Endothelial cell (in vitro differentiated cells): ENCODE results near the gene AUNIP. TPM values are rescaled to one million over a fixed set of nuclear protein-coding genes. Genes with fewer than 3 reads are reported as not detected.
A peak's percentile ranks its signal among the peaks of the same experiment; 100 is the strongest.

Experiments used
- DNase-seq: peaks from one replicate; pipeline ENCODE4 v3.0.0; 2021; ENCODE audit warnings: low spot score
- H3K27ac Mint-ChIP-seq: one replicate; pipeline ENCODE4 v1.8.0; 2021; ENCODE audit warnings: mixed read lengths, inconsistent platforms; ENCODE audit not compliant: unreplicated experiment
- H3K27me3 Mint-ChIP-seq: one replicate; pipeline ENCODE4 v1.8.0; 2021; ENCODE audit warnings: mild to moderate bottlenecking, moderate library complexity, mixed read lengths, inconsistent platforms; ENCODE audit not compliant: unreplicated experiment
- H3K36me3 Mint-ChIP-seq: one replicate; pipeline ENCODE4 v1.8.0; 2021; ENCODE audit warnings: mild to moderate bottlenecking, low read depth, mixed read lengths, inconsistent platforms; ENCODE audit not compliant: unreplicated experiment
- H3K4me1 Mint-ChIP-seq: one replicate; pipeline ENCODE4 v1.8.0; 2021; ENCODE audit warnings: mild to moderate bottlenecking, mixed read lengths, inconsistent platforms; ENCODE audit not compliant: unreplicated experiment
- H3K4me3 Mint-ChIP-seq: one replicate; pipeline ENCODE4 v1.8.0; 2021; ENCODE audit warnings: mild to moderate bottlenecking, mixed read lengths, inconsistent platforms; ENCODE audit not compliant: unreplicated experiment
- H3K9me3 Mint-ChIP-seq: one replicate; pipeline ENCODE4 v1.8.0; 2021; ENCODE audit warnings: mixed read lengths, inconsistent platforms; ENCODE audit not compliant: unreplicated experiment
- CTCF ChIP-seq: fragments of 200-600 bp; sonication (generic); IDR thresholded peaks from one replicate; pipeline ENCODE4 v1.5.0; 2021; ENCODE audit warnings: antibody characterized with exemption; ENCODE audit not compliant: unreplicated experiment
- long read RNA-seq: library from polyadenylated mRNA; unstranded; transcript quantifications from one replicate; pipeline ENCODE4 v2.0.0, GENCODE V29; 2020; ENCODE audit not compliant: unreplicated experiment
- total RNA-seq: library from RNA; stranded (reverse); fragmentation: NEBNext Ultra II Directional; extraction: Animal tissue kit (Norgen Biotek cat#: 25700); gene quantifications from one replicate; pipeline ENCODE4 v1.2.1, GENCODE V29; 2021; ENCODE audit not compliant: unreplicated experiment

Gene AUNIP
- total RNA-seq = 3.3 TPM
- long read RNA-seq, partial matches to known transcripts = 0 of 3 reads
- long read RNA-seq, other reads (novel, unspliced or antisense) = 0 of 3 reads

GRCh38 chr1:25858906-25859789, at the start of gene AUNIP:
Gene AUNIP (minus strand): TSS chr1:25859457. CDS start chr1:25859357, 100 bp downstream.
- peak within 1 kb of the TSS; percentile 94 for H3K4me3 Mint-ChIP-seq
- no peaks in the 10 kb centered on the region for H3K9me3 Mint-ChIP-seq
- peaks cover 8% of the 10 kb centered on the region for H3K27me3 Mint-ChIP-seq
- peaks cover 16% of the 10 kb centered on the region for H3K36me3 Mint-ChIP-seq
- peak within 1 kb of the TSS; percentile 90 for H3K27ac Mint-ChIP-seq
- no peak for TF ChIP-seq CTCF
- peak; percentile 91 for DNase-seq
- H3K4me1 Mint-ChIP-seq = peaks cover 15% of the 10 kb centered on the region

GRCh38 chr1:25909040-25909439, 49.8 kb upstream of the AUNIP start:
- Mint-ChIP-seq H3K27ac (no peak overlapping the region), H3K4me1 (peaks cover 16% of the 10 kb centered on the region), H3K36me3 (peaks cover 7% of the 10 kb centered on the region), H3K9me3 (no peaks in the 10 kb centered on the region), H3K4me3 (no peak overlapping the region), H3K27me3 (peaks cover 13% of the 10 kb centered on the region)
- no peak for DNase-seq
- TF ChIP-seq CTCF = no peak

GRCh38 chr1:25908161-25908560, 48.9 kb upstream of the AUNIP start:
- no peak for TF ChIP-seq CTCF
- Mint-ChIP-seq H3K36me3 (peaks cover 13% of the 10 kb centered on the region), H3K4me1 (peaks cover 21% of the 10 kb centered on the region), H3K9me3 (no peaks in the 10 kb centered on the region), H3K27ac (no peak overlapping the region), H3K4me3 (peak overlapping the region; percentile 6), H3K27me3 (peaks cover 13% of the 10 kb centered on the region)
- no peak for DNase-seq

GRCh38 chr1:25907601-25908000, 48.3 kb upstream of the AUNIP start:
- H3K4me1 Mint-ChIP-seq = peaks cover 23% of the 10 kb centered on the region
- no peaks in the 10 kb centered on the region for H3K9me3 Mint-ChIP-seq
- H3K36me3 Mint-ChIP-seq = peaks cover 16% of the 10 kb centered on the region
- no peak for DNase-seq
- H3K27me3 Mint-ChIP-seq = peaks cover 13% of the 10 kb centered on the region
- TF ChIP-seq CTCF = no peak
- H3K4me3 Mint-ChIP-seq = peak overlapping the region; percentile 88
- peak overlapping the region; percentile 57 for H3K27ac Mint-ChIP-seq
